Caco-2 (cell line): ENCODE results near the gene SEMA4B. TPM values are rescaled to one million over a fixed set of nuclear protein-coding genes. Genes with fewer than 3 reads are reported as not detected.

ENCODE experiments used
- BruUV-seq: library from RNA; stranded (reverse); fragments of 400-500 nt; replicated peaks from 2 replicates; lab custom pipeline; 2021; lab: Mats Ljungman, UMichigan
- CTCF ChIA-PET: fragments of 300-600 bp; sonication (Branson Sonifier 250); formaldehyde crosslinking; loops from one replicate; lab custom pipeline; 2022; ENCODE audit warnings: antibody characterized with exemption; lab: Charles Lee
- POLR2A ChIA-PET: fragments of 300-600 bp; sonication (Branson Sonifier 250); formaldehyde crosslinking; loops from one replicate; lab custom pipeline; 2022; ENCODE audit warnings: antibody characterized with exemption; lab: Charles Lee
- DNase-seq, 2 experiments: peaks; one replicate each; pipeline versions ENCODE4 v3.0.0 to v3.0.0-alpha.2; 2020 to 2022
- H3K27me3 ChIP-seq: replicated peaks from 2 replicates; pipeline ENCODE4 v1.6.0; 2011; ENCODE audit warnings: low read length; ENCODE audit not compliant: control insufficient read depth, insufficient read depth
- H3K36me3 ChIP-seq: 2 replicates; pipeline ENCODE4 v1.5.1; 2011; ENCODE audit warnings: low read length; ENCODE audit not compliant: control insufficient read depth, insufficient read depth
- H3K4me1 ChIP-seq: fragments of 250-450 bp; sonication (Bioruptor Pico); 2 replicates; pipeline ENCODE4 v1.5.1; 2020; ENCODE audit warnings: mild to moderate bottlenecking
- H3K4me3 ChIP-seq: 2 replicates; pipeline ENCODE4 v1.5.1; 2011; ENCODE audit warnings: low read depth, mild to moderate bottlenecking, control low read depth, low read length
- H3K9me3 ChIP-seq: fragments of 250-450 bp; sonication (Bioruptor Pico); 2 replicates; pipeline ENCODE4 v1.5.1; 2020; ENCODE audit warnings: mild to moderate bottlenecking, moderate library complexity
- H3K27ac Mint-ChIP-seq: one replicate; pipeline ENCODE4 v1.8.0; 2022; ENCODE audit warnings: mixed read lengths; ENCODE audit not compliant: unreplicated experiment
- H3K27me3 Mint-ChIP-seq: one replicate; pipeline ENCODE4 v1.8.0; 2022; ENCODE audit warnings: mixed read lengths; ENCODE audit not compliant: insufficient read depth, unreplicated experiment
- H3K36me3 Mint-ChIP-seq: one replicate; pipeline ENCODE4 v1.8.0; 2022; ENCODE audit warnings: mild to moderate bottlenecking, mixed read lengths; ENCODE audit not compliant: insufficient read depth, unreplicated experiment
- H3K4me1 Mint-ChIP-seq: one replicate; pipeline ENCODE4 v1.8.0; 2022; ENCODE audit warnings: low read depth, mixed read lengths; ENCODE audit not compliant: unreplicated experiment
- H3K4me3 Mint-ChIP-seq: one replicate; pipeline ENCODE4 v1.8.0; 2022; ENCODE audit warnings: mild to moderate bottlenecking, moderate library complexity, mixed read lengths; ENCODE audit not compliant: unreplicated experiment
- H3K9me3 Mint-ChIP-seq: one replicate; pipeline ENCODE4 v1.8.0; 2022; ENCODE audit warnings: mixed read lengths; ENCODE audit not compliant: unreplicated experiment
- CTCF ChIP-seq, 2 experiments: fragments of 200-600 bp in 1 of 2; IDR thresholded peaks; 1 replicate in 1 of 2; 2 replicates in 1 of 2; pipeline versions ENCODE4 v1.5.1 to v1.8.0; 2011 to 2022; ENCODE audit warnings: antibody characterized with exemption in 1 of 2, control low read depth in 1 of 2, inconsistent platforms in 1 of 2, low read depth in 1 of 2, low read length in 1 of 2, mild to moderate bottlenecking in 1 of 2, moderate library complexity in 1 of 2; ENCODE audit not compliant: insufficient read depth in 1 of 2, severe bottlenecking in 1 of 2, unreplicated experiment in 1 of 2
- intact Hi-C: fragments of 100-400 bp; cut with micrococcal nuclease; formaldehyde crosslinking; loops from one replicate; pipeline ENCODE4 v1.10.0; 2022; ENCODE audit not compliant: unreplicated experiment
- total RNA-seq: library from RNA; stranded (reverse); gene quantifications from 2 replicates; pipeline ENCODE4 v1.2.3, GENCODE V29; 2022

SEMA4B gene
- total RNA-seq, 1 experiment from 2014 or later = 13.9 TPM

- no peaks in the 10 kb centered on the region for H3K9me3 Mint-ChIP-seq
- no TSS peak for BruUV-seq
- intact Hi-C loops = no loop called here
- CTCF ChIA-PET = interaction anchor here (0.6 kb wide), 1 partner anchor 201 kb away, joined by 3 read pairs; no protein-coding TSS in a partner anchor
- Histone ChIP-seq H3K27me3 (no peaks in the 10 kb centered on the region), H3K36me3 (no peaks in the 10 kb centered on the region), H3K9me3 (no peaks in the 10 kb centered on the region), H3K4me3 (no peak overlapping the region), H3K4me1 (no peaks in the 10 kb centered on the region)
- DNase-seq = no peak
- no peaks in the 10 kb centered on the region for H3K36me3 Mint-ChIP-seq
- POLR2A ChIA-PET = interaction anchor here (0.5 kb wide), 2 partner anchors 42 to 211 kb away, joined by 3 read pairs; no protein-coding TSS in a partner anchor
- H3K4me3 Mint-ChIP-seq = no peak overlapping the region
- H3K4me1 Mint-ChIP-seq = no peaks in the 10 kb centered on the region
- no peak for TF ChIP-seq CTCF (IDR thresholded peaks at IDR 0.05; ENCODE audit: insufficient read depth in 1 of 2, low read depth in 1 of 2, low read length in 1 of 2, severe bottlenecking in 1 of 2, unreplicated experiment in 1 of 2)
- no peaks in the 10 kb centered on the region for H3K27me3 Mint-ChIP-seq
- no peak overlapping the region for H3K27ac Mint-ChIP-seq
Measured at GRCh38 chr15:90191344-90191687, 9.8 kb upstream of the SEMA4B start.

GRCh38 chr15:90191794-90192509, 9.2 kb upstream of the SEMA4B start:
- POLR2A ChIA-PET = interaction anchor here (0.5 kb wide), 2 partner anchors 41 to 212 kb away, joined by 3 read pairs; no protein-coding TSS in a partner anchor
- CTCF ChIA-PET = interaction anchor here (0.6 kb wide), 3 partner anchors 25 to 200 kb away, joined by 3 read pairs; no protein-coding TSS in a partner anchor
- H3K27me3 ChIP-seq = no peaks in the 10 kb centered on the region
- no peak overlapping the region for H3K27ac Mint-ChIP-seq
- peak in 1 of 2 experiments; percentile 13 for DNase-seq
- no peaks in the 10 kb centered on the region for H3K27me3 Mint-ChIP-seq
- no peaks in the 10 kb centered on the region for H3K36me3 Mint-ChIP-seq
- H3K4me3 ChIP-seq = no peak overlapping the region
- intact Hi-C loops = no loop called here
- H3K4me3 Mint-ChIP-seq = no peak overlapping the region
- H3K4me1 ChIP-seq = no peaks in the 10 kb centered on the region
- no peaks in the 10 kb centered on the region for H3K36me3 ChIP-seq
- TF ChIP-seq CTCF (IDR thresholded peaks at IDR 0.05; ENCODE audit: insufficient read depth in 1 of 2, low read depth in 1 of 2, low read length in 1 of 2, severe bottlenecking in 1 of 2, unreplicated experiment in 1 of 2) = no peak
- H3K4me1 Mint-ChIP-seq = no peaks in the 10 kb centered on the region
- H3K9me3 ChIP-seq = no peaks in the 10 kb centered on the region
- H3K9me3 Mint-ChIP-seq = no peaks in the 10 kb centered on the region
- BruUV-seq = no TSS peak

- ChIA-PET POLR2A (no interaction called here), CTCF (no interaction called here)
- H3K4me3 ChIP-seq = no peak overlapping the region
- no peak for DNase-seq
- H3K36me3 ChIP-seq = no peaks in the 10 kb centered on the region
- Mint-ChIP-seq H3K4me3 (no peak overlapping the region), H3K27me3 (no peaks in the 10 kb centered on the region), H3K36me3 (no peaks in the 10 kb centered on the region), H3K4me1 (no peaks in the 10 kb centered on the region), H3K9me3 (no peaks in the 10 kb centered on the region), H3K27ac (no peak overlapping the region)
- no peaks in the 10 kb centered on the region for H3K4me1 ChIP-seq
- no TSS peak for BruUV-seq
- no peaks in the 10 kb centered on the region for H3K9me3 ChIP-seq
- no peaks in the 10 kb centered on the region for H3K27me3 ChIP-seq
- TF ChIP-seq CTCF (IDR thresholded peaks at IDR 0.05; ENCODE audit: insufficient read depth in 1 of 2, low read depth in 1 of 2, low read length in 1 of 2, severe bottlenecking in 1 of 2, unreplicated experiment in 1 of 2) = no peak
- intact Hi-C loops = no loop called here
Measured at GRCh38 chr15:90192961-90193786, 8.0 kb upstream of the SEMA4B start.
